ENCODE data around the gene ZNF333. TPM values are rescaled to one million over a fixed set of nuclear protein-coding genes. Genes with fewer than 3 reads are reported as not detected.
"Not testable (repeated sequence)": the region's sequence is repeated elsewhere in the genome, so short reads cannot be mapped to it uniquely, and the experiment has no call there.

The ZNF333 gene
- polyA plus RNA-seq, 1 of the 3 experiments (the other 2 are of a cell fraction): 15.2 TPM

DNA sequence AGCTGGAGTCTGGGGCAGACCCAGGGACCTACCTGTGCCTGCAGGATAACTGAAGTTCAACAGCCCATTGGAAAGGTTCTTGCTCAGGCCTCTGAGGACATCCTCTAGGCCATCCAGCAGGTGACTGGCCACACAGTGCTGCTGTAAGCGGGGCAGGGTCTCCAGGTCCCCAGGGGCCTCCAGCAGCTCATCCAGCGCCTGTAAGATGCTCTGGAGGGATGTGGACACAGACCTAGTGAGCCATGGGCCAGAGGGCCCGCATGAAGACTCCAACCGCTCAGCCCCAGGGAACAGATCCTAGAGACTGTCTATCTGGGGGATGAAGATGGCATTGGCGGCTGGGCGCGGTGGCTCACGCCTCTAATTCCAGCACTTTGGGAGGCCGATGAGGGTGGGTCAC is 74.6 kb downstream of the ZNF333 start:
- H3K9ac ChIP-seq: no peak overlapping the region
- ChIA-PET CTCF (no interaction called here), POLR2A (no interaction called here)
- peaks cover 40% of the 10 kb centered on the region; the same call in 1 of the 2 replicates for H3K27me3 ChIP-seq (ENCODE audit: insufficient read depth)
- H3K27ac ChIP-seq (ENCODE audit: low read depth in 2 of 2, low read length in 1 of 2): no peak overlapping the region
- no peak overlapping the region for H3K4me2 ChIP-seq
- no peak overlapping the region for H3K4me3 ChIP-seq (ENCODE audit: low read depth in 2 of 2, low read length in 1 of 2)
- 12% methylated on average over 7 of the region's 9 CpGs for WGBS (ENCODE audit: low lambda C conversion rate)
- H3K36me3 ChIP-seq (replicated peaks in 1 of 2; ENCODE audit: control insufficient read depth in 1 of 2, insufficient read depth in 2 of 2, low read length in 1 of 2): no peaks in the 10 kb centered on the region
- no peak overlapping the region for H2AFZ ChIP-seq (ENCODE audit: low read depth)
- no peaks in the 10 kb centered on the region for H3F3A ChIP-seq (replicated peaks; ENCODE audit: insufficient read depth)
- no peaks in the 10 kb centered on the region for H3K79me2 ChIP-seq (ENCODE audit: insufficient read depth)
- no peaks in the 10 kb centered on the region for H3K9me2 ChIP-seq
- no peaks in the 10 kb centered on the region for H3K4me1 ChIP-seq (ENCODE audit: control insufficient read depth in 1 of 2, insufficient read depth in 2 of 2, low read depth in 1 of 2, low read length in 1 of 2)
- DNase-seq: no peak
- TF ChIP-seq NFIC (IDR thresholded peaks at IDR 0.05; ENCODE audit: borderline replicate concordance): no peak
- TF ChIP-seq MEF2A (IDR thresholded peaks at IDR 0.05; ENCODE audit: borderline replicate concordance, low read depth): no peak
- TF ChIP-seq SIN3A (IDR thresholded peaks at IDR 0.05; ENCODE audit: borderline replicate concordance, low read depth, low read length): no peak
- TF ChIP-seq CTCF (IDR thresholded peaks at IDR 0.05): no peak
- no peak for TF ChIP-seq GABPA (IDR thresholded peaks at IDR 0.05; ENCODE audit: low read depth)
- TF ChIP-seq, protein P1, sequence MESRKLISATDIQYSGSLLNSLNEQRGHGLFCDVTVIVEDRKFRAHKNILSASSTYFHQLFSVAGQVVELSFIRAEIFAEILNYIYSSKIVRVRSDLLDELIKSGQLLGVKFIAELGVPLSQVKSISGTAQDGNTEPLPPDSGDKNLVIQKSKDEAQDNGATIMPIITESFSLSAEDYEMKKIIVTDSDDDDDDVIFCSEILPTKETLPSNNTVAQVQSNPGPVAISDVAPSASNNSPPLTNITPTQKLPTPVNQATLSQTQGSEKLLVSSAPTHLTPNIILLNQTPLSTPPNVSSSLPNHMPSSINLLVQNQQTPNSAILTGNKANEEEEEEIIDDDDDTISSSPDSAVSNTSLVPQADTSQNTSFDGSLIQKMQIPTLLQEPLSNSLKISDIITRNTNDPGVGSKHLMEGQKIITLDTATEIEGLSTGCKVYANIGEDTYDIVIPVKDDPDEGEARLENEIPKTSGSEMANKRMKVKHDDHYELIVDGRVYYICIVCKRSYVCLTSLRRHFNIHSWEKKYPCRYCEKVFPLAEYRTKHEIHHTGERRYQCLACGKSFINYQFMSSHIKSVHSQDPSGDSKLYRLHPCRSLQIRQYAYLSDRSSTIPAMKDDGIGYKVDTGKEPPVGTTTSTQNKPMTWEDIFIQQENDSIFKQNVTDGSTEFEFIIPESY (IDR thresholded peaks at IDR 0.05; ENCODE audit: borderline replicate concordance, low read depth): no peak
- TF ChIP-seq JUND (IDR thresholded peaks at IDR 0.05): no peak
- no peak for TF ChIP-seq FOXJ3 (CRISPR knock-in tag; IDR thresholded peaks at IDR 0.05)
- no peak for TF ChIP-seq USF2 (IDR thresholded peaks at IDR 0.05; ENCODE audit: borderline replicate concordance, low read depth, low read length)
- no peak for TF ChIP-seq FOSL2 (IDR thresholded peaks at IDR 0.05; ENCODE audit: borderline replicate concordance, low read depth)
- no peak for TF ChIP-seq TCF12 (IDR thresholded peaks at IDR 0.05)
- TF ChIP-seq RCOR1 (IDR thresholded peaks at IDR 0.05; ENCODE audit: low read length): no peak
- no peak for TF ChIP-seq RAD21 (IDR thresholded peaks at IDR 0.05; ENCODE audit: low read length)
- no peak for TF ChIP-seq SMC3 (IDR thresholded peaks at IDR 0.05; ENCODE audit: low read depth, low read length)
- no peak for TF ChIP-seq POLR2AphosphoS5 (IDR thresholded peaks at IDR 0.05; ENCODE audit: low read depth, low read length)
- no peaks in the 10 kb centered on the region for H4K20me1 ChIP-seq (ENCODE audit: insufficient read depth)
- no peaks in the 10 kb centered on the region for H3K9me3 ChIP-seq

DNA sequence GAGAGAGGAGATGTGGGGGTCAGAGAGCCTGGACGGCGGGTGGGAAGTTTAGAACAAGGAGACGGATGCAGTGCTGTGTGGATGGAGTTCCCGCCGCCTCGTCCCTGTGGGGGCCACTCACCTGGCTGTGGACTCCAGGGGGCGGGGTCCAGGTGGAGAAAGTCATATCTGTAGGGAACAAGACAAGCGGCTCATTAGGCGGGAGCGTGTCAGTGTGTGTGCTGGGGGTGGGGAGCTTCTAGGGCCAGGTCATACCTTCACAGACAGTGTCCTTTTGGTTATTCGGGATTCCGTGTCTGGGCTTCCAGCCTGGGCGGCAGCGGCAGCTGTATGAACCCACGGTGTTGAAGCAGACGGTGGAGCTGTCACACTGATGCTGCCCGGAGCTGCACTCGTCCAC is 75.6 kb downstream of the ZNF333 start:
- not testable (repeated sequence) for H3K79me2 ChIP-seq (ENCODE audit: insufficient read depth)

GRCh38 chr19:14765841-14766240 is 76.0 kb downstream of the ZNF333 start:
- H3K36me3 ChIP-seq (replicated peaks in 1 of 2; ENCODE audit: control insufficient read depth in 1 of 2, insufficient read depth in 2 of 2, low read length in 1 of 2); H3K9ac ChIP-seq; H3K4me2 ChIP-seq; H3K27ac ChIP-seq (ENCODE audit: low read depth in 2 of 2, low read length in 1 of 2); H3K4me1 ChIP-seq (ENCODE audit: control insufficient read depth in 1 of 2, insufficient read depth in 2 of 2, low read depth in 1 of 2, low read length in 1 of 2); H3K9me2 ChIP-seq; CTCF ChIA-PET; POLR2A ChIA-PET; H4K20me1 ChIP-seq (ENCODE audit: insufficient read depth); H3K4me3 ChIP-seq (ENCODE audit: low read depth in 2 of 2, low read length in 1 of 2); DNase-seq; H3K79me2 ChIP-seq (ENCODE audit: insufficient read depth); H3F3A ChIP-seq (replicated peaks; ENCODE audit: insufficient read depth); H3K9me3 ChIP-seq; H2AFZ ChIP-seq (ENCODE audit: low read depth): not testable (repeated sequence)
- H3K27me3 ChIP-seq (ENCODE audit: insufficient read depth): peaks cover 30% of the 10 kb centered on the region; the same call in 1 of the 2 replicates
- WGBS (ENCODE audit: low lambda C conversion rate): 37% methylated on average over 5 of the region's 15 CpGs

More for the DNA sequence above, 75.6 kb downstream of the ZNF333 start:
- POLR2A ChIA-PET; CTCF ChIA-PET; H3K36me3 ChIP-seq (replicated peaks in 1 of 2; ENCODE audit: control insufficient read depth in 1 of 2, insufficient read depth in 2 of 2, low read length in 1 of 2); H2AFZ ChIP-seq (ENCODE audit: low read depth); H4K20me1 ChIP-seq (ENCODE audit: insufficient read depth); H3K4me3 ChIP-seq (ENCODE audit: low read depth in 2 of 2, low read length in 1 of 2); H3K9ac ChIP-seq; H3K4me1 ChIP-seq (ENCODE audit: control insufficient read depth in 1 of 2, insufficient read depth in 2 of 2, low read depth in 1 of 2, low read length in 1 of 2); H3F3A ChIP-seq (replicated peaks; ENCODE audit: insufficient read depth); H3K9me2 ChIP-seq; H3K4me2 ChIP-seq; H3K9me3 ChIP-seq; H3K27ac ChIP-seq (ENCODE audit: low read depth in 2 of 2, low read length in 1 of 2); DNase-seq: not testable (repeated sequence)
- 48% methylated on average over 7 of the region's 18 CpGs for WGBS (ENCODE audit: low lambda C conversion rate)
- H3K27me3 ChIP-seq (ENCODE audit: insufficient read depth): peaks cover 34% of the 10 kb centered on the region; the same call in 1 of the 2 replicates
